HFF-Myc (cell line): ENCODE data around the gene RPL31.

ENCODE experiments used
- DNase-seq: peaks from one replicate; pipeline ENCODE4 v3.0.0-alpha.2; 2011; ENCODE audit warnings: low read depth; ENCODE audit errors: extremely low read depth
- H3K4me3 ChIP-seq: replicated peaks from 2 replicates; pipeline ENCODE4 v1.5.1; 2011; ENCODE audit warnings: low read depth, mild to moderate bottlenecking, control low read depth, low read length
- TF ChIP-seq, protein P1 (sequence below): IDR thresholded peaks from 2 replicates; pipeline ENCODE4 v1.5.1; 2012; ENCODE audit warnings: mild to moderate bottlenecking, low read depth, low read length, control low read depth; ENCODE audit errors: missing control alignments

The RPL31 gene

DNA sequence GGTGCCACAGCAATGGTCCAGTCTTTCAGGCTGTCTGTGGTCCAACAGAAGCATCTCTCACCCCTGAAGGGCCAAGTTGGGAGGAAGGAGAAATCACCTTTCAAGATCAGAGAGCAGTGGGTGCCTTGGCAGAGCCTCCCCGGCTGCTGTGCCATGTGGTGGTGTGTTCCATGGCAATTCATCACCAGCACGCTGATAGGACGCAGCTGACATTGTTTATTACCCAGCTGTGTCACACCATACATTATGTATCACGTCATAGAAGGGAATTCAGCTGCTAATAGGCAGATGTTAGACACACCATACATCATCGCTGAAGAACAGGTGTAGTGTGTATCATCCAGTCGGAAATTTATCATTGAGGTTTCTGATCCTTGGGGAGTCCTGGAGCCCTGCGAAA is 29.6 kb upstream of the RPL31 start:
- DNase-seq: no peak
- no peak overlapping the region for H3K4me3 ChIP-seq
- TF ChIP-seq, protein P1, sequence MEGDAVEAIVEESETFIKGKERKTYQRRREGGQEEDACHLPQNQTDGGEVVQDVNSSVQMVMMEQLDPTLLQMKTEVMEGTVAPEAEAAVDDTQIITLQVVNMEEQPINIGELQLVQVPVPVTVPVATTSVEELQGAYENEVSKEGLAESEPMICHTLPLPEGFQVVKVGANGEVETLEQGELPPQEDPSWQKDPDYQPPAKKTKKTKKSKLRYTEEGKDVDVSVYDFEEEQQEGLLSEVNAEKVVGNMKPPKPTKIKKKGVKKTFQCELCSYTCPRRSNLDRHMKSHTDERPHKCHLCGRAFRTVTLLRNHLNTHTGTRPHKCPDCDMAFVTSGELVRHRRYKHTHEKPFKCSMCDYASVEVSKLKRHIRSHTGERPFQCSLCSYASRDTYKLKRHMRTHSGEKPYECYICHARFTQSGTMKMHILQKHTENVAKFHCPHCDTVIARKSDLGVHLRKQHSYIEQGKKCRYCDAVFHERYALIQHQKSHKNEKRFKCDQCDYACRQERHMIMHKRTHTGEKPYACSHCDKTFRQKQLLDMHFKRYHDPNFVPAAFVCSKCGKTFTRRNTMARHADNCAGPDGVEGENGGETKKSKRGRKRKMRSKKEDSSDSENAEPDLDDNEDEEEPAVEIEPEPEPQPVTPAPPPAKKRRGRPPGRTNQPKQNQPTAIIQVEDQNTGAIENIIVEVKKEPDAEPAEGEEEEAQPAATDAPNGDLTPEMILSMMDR: no peak

DNA sequence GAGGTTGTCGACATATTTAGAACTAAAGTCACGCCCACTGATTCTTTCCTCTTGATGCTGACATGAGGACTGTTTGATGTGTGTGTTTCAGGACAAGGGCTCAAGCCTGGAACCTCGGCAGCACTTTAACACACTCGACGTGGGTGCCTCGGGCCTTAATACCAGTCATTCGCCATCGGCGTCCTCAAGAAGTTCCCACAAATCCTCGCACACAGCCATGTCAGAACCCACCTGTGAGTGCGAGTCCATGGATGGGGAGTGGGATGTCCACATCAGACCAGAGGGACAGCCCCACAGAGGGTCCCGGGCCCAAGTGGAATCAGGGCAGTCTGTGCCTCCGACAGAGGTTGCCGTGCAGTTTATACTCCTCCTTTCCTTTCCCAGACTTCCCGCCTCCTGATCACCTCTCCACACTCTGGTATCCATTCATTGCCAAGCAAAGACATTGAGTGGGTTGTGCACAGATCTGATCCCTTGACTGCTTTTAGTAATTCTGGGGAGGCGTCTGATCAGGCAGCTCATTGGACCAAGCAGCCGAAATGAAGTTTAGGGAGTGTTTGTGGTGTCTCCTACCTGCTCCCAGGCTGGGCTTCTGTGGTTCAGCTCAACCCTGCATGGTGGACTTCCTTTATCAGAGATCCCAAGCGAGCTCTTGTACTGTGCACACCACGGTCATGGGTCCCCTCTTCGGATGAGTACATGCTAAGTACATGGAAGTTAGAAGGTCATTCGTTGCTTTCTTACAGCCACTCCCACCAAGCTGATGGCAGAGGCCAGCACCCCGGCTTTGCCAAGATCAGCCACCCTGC is 27.2 kb upstream of the RPL31 start:
- no peak for DNase-seq
- TF ChIP-seq, protein P1: no peak
- no peak overlapping the region for H3K4me3 ChIP-seq

DNA sequence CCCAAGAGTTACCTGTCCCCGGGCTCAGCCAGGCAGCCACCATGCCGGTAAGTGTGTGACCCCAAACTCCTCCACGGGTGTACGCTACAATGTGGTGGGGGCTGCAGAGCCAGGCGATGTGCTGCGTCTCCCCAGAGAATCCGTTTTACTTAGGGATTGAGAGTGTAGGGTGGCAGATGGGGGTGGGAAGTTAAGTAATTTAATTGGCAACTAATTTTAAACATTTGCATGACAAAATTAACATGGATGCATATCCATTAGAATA is 26.6 kb upstream of the RPL31 start:
- DNase-seq: no peak
- TF ChIP-seq, protein P1: no peak
- H3K4me3 ChIP-seq: no peak overlapping the region

DNA sequence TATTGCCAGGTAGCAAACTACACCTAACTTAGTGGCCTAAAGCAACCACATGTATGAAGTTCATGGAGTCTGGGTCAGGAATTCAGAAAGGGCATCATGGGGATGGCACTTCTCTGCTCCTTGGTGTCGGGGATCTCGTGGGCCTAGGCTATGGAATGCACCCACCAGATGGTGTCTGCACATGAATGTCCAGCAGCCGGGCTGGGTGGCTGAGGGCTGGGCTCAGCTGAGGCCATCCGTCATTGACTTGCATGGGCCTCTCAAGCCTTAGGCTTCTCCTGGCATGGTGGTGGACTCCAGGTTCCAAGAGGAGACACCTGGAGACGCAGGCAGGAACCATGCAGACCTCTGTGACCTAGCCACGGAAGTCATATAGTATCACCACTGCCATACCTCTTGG is 26.0 kb upstream of the RPL31 start:
- DNase-seq: no peak
- TF ChIP-seq, protein P1: no peak
- no peak overlapping the region for H3K4me3 ChIP-seq

DNA sequence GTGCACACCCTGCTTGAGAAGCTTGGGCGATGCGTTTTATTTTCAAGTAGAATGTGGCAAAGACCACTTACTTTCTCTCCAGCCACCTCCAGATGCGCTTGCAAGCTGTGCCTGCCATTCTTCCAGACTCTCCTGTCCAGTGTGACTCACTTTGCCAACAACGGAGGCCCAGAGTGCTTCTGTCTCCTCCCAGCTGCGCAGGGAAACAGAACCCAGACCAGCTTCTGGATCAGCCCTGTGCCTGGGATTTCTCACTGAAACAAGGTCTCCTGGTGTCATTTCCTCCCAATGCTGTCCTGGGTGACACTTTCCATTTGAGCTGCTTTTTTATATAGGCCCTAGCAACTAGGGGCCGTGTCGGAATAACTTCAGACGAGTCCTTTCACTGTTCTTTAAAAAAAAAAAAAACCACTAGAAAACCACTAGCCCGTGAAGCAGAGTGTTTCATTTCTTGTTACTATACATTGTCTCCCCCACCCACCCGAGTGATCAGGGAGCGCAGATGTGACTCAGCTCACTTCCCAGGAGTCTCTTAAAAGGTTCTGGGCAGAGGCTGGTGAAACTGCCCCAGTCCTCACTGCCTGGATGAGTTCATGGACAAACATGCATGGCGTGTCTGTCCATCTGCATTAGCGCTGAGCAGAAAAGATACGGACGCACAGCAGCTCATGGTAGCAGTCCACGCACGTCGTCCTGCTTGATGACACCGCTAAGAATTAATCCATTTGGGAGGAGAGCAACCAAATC is 25.3 kb upstream of the RPL31 start:
- no peak overlapping the region for H3K4me3 ChIP-seq
- DNase-seq: no peak

DNA sequence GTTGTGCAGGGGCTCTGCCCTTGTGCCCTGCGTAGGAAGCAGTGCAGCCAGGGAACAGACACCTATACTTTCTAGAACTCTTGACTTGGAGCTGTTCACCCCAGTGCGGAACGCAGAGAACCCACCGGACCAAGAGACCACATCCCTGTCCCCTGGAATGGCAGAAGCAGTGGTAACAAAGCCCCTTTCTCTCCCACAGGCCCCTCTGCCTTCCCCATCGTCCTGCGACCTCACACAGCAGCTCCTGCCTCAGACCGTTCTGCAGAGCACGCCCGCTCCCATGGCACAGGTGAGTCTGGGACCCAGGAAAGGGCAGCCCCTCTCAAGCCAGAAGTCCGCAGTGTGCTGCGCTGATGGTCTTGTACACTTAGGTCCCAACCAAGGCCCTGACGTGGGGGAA is 24.6 kb upstream of the RPL31 start:
- no peak for DNase-seq
- TF ChIP-seq, protein P1: no peak
- no peak overlapping the region for H3K4me3 ChIP-seq

More for the DNA sequence above, 25.3 kb upstream of the RPL31 start:
- TF ChIP-seq, protein P1: no peak
